H1 (cell line): Measurements from ENCODE around the gene JMJD1C. TPM values are rescaled to one million over a fixed set of nuclear protein-coding genes. Genes with fewer than 3 reads are reported as not detected.

Experiments used
- CTCF ChIA-PET: fragments of 300-600 bp; sonication (Branson Sonifier 250); formaldehyde crosslinking; loops from one replicate; lab custom pipeline; 2021; ENCODE audit not compliant: partially characterized antibody; lab: Charles Lee
- POLR2A ChIA-PET: fragments of 300-600 bp; sonication (Branson Sonifier 250); formaldehyde crosslinking; loops from one replicate; lab custom pipeline; 2021; ENCODE audit warnings: inconsistent platforms; ENCODE audit not compliant: partially characterized antibody; lab: Charles Lee
- DNase-seq, 2 experiments: peaks; one replicate each; pipeline versions ENCODE4 v3.0.0 to v3.0.0-alpha.2; 2010 to 2022; ENCODE audit warnings: low spot score in 2 of 2, low read depth in 1 of 2, mixed read lengths in 1 of 2
- FAIRE-seq: peaks from 2 replicates; lab custom pipeline; 2011; peaks lifted over from hg19 to GRCh38; lab: Jason Lieb, UNC
- H2AFZ ChIP-seq: 2 replicates; pipeline ENCODE4 v1.8.1; 2012; ENCODE audit warnings: low read length, inconsistent platforms
- H2AK5ac ChIP-seq: 2 replicates; pipeline ENCODE4 v1.6.1; 2013; ENCODE audit warnings: low read depth, low read length
- H2BK120ac ChIP-seq: replicated peaks from 2 replicates; pipeline ENCODE3; 2013; ENCODE audit warnings: low read depth, low read length, inconsistent platforms
- H2BK12ac ChIP-seq: 2 replicates; pipeline ENCODE4 v1.6.1; 2013; ENCODE audit warnings: low read depth, low read length
- H2BK15ac ChIP-seq: 2 replicates; pipeline ENCODE4 v1.6.1; 2013; ENCODE audit warnings: low read length
- H2BK20ac ChIP-seq: 2 replicates; pipeline ENCODE4 v1.6.1; 2013; ENCODE audit warnings: low read length
- H2BK5ac ChIP-seq: 2 replicates; pipeline ENCODE4 v1.6.1; 2013; ENCODE audit warnings: low read depth, low read length
- H3K14ac ChIP-seq: 2 replicates; pipeline ENCODE4 v1.6.1; 2013; ENCODE audit warnings: inconsistent platforms; ENCODE audit not compliant: insufficient read length
- H3K18ac ChIP-seq: 2 replicates; pipeline ENCODE4 v1.6.1; 2013; ENCODE audit warnings: low read length; ENCODE audit errors: extremely low read depth
- H3K23ac ChIP-seq: 2 replicates; pipeline ENCODE4 v1.6.1; 2013; ENCODE audit warnings: inconsistent platforms; ENCODE audit not compliant: insufficient read length
- H3K23me2 ChIP-seq: 2 replicates; pipeline ENCODE4 v1.6.1; 2013; ENCODE audit warnings: low read depth, low read length
- H3K27ac ChIP-seq: 2 replicates; pipeline ENCODE4 v1.6.1; 2011; ENCODE audit warnings: low read depth, low read length, inconsistent platforms
- H3K27me3 ChIP-seq, 4 experiments: replicated peaks in 1 of 4; 1 replicate in 1 of 4; 2 replicates in 3 of 4; pipeline versions ENCODE4 v1.6.1 to v1.8.1; 2011 to 2013; ENCODE audit warnings: low read length in 3 of 4, mild to moderate bottlenecking in 3 of 4, inconsistent platforms in 2 of 4, mixed read lengths in 2 of 4, moderate library complexity in 1 of 4; ENCODE audit not compliant: control insufficient read depth in 3 of 4, insufficient read depth in 3 of 4; ENCODE audit errors: extremely low read depth in 1 of 4
- H3K36me3 ChIP-seq, 4 experiments: 2 replicates each; pipeline versions ENCODE4 v1.6.1 to v1.8.1; 2011 to 2013; ENCODE audit warnings: mild to moderate bottlenecking in 4 of 4, low read length in 3 of 4, moderate library complexity in 2 of 4, control low read depth in 1 of 4, inconsistent platforms in 1 of 4; ENCODE audit not compliant: insufficient read depth in 4 of 4, control insufficient read depth in 2 of 4
- H3K4ac ChIP-seq: replicated peaks from 2 replicates; pipeline ENCODE3; 2013; ENCODE audit warnings: low read length, low read depth, mixed read lengths, inconsistent platforms; ENCODE audit not compliant: insufficient read length
- H3K4me1 ChIP-seq, 4 experiments: replicated peaks in 1 of 4; 1 replicate in 1 of 4; 2 replicates in 3 of 4; pipeline versions ENCODE4 v1.6.1 to v1.8.1; 2011 to 2013; ENCODE audit warnings: low read length in 3 of 4, inconsistent platforms in 2 of 4, mixed read lengths in 1 of 4; ENCODE audit not compliant: insufficient read depth in 4 of 4, control insufficient read depth in 3 of 4
- H3K4me2 ChIP-seq, 2 experiments: 2 replicates each; pipeline versions ENCODE4 v1.6.1 to v1.8.1; 2011 to 2013; ENCODE audit warnings: low read depth in 2 of 2, low read length in 2 of 2, control low read depth in 1 of 2, inconsistent platforms in 1 of 2, mild to moderate bottlenecking in 1 of 2; ENCODE audit not compliant: insufficient read depth in 1 of 2
- H3K4me3 ChIP-seq, 4 experiments: fragments of 200-600, 300-600 bp in 1 of 4; sonication (generic), shearing (Covaris generic), sonication (Bioruptor Twin) in 1 of 4; 2 replicates each; pipeline versions ENCODE4 v1.5.1 to v1.8.1; 2011 to 2016; ENCODE audit warnings: low read length in 4 of 4, low read depth in 3 of 4, control low read depth in 2 of 4, inconsistent platforms in 2 of 4, mild to moderate bottlenecking in 2 of 4, mixed read lengths in 1 of 4, moderate library complexity in 1 of 4; ENCODE audit not compliant: insufficient read depth in 2 of 4; ENCODE audit errors: extremely low read depth in 1 of 4
- H3K56ac ChIP-seq: replicated peaks from 2 replicates; pipeline ENCODE3; 2013; ENCODE audit warnings: low read depth, mild to moderate bottlenecking, mixed read lengths, low read length, inconsistent platforms; ENCODE audit not compliant: insufficient read length
- H3K79me1 ChIP-seq: 2 replicates; pipeline ENCODE4 v1.6.1; 2013; ENCODE audit warnings: low read depth, low read length, control low read depth
- H3K79me2 ChIP-seq, 2 experiments: 2 replicates each; pipeline versions ENCODE4 v1.6.1 to v1.8.1; 2012 to 2013; ENCODE audit warnings: low read length in 2 of 2, mild to moderate bottlenecking in 2 of 2, inconsistent platforms in 1 of 2; ENCODE audit not compliant: insufficient read depth in 2 of 2, control insufficient read depth in 1 of 2
- H3K9ac ChIP-seq, 4 experiments: replicated peaks in 1 of 4; 1 replicate in 1 of 4; 2 replicates in 3 of 4; pipeline versions ENCODE4 v1.6.1 to v1.8.1; 2011 to 2013; ENCODE audit warnings: low read depth in 3 of 4, low read length in 3 of 4, control low read depth in 2 of 4, mild to moderate bottlenecking in 2 of 4, moderate library complexity in 2 of 4, inconsistent platforms in 1 of 4; ENCODE audit errors: extremely low read depth in 1 of 4
- H3K9me3 ChIP-seq, 2 experiments: 2 replicates each; pipeline versions ENCODE4 v1.6.1 to v1.8.1; 2012 to 2013; ENCODE audit warnings: mild to moderate bottlenecking in 2 of 2, moderate library complexity in 2 of 2, control low read depth in 1 of 2, inconsistent platforms in 1 of 2, low read depth in 1 of 2, low read length in 1 of 2, mixed read lengths in 1 of 2; ENCODE audit not compliant: insufficient read depth in 2 of 2
- H4K20me1 ChIP-seq, 2 experiments: replicated peaks in 1 of 2; 2 replicates each; pipeline versions ENCODE3 to v1.8.1; 2011 to 2013; ENCODE audit warnings: inconsistent platforms in 2 of 2, low read length in 2 of 2, mild to moderate bottlenecking in 1 of 2; ENCODE audit not compliant: insufficient read depth in 2 of 2, control insufficient read depth in 1 of 2
- H4K5ac ChIP-seq: 2 replicates; pipeline ENCODE4 v1.6.1; 2013; ENCODE audit warnings: low read length, low read depth, mixed read lengths, inconsistent platforms; ENCODE audit not compliant: insufficient read length
- H4K8ac ChIP-seq: 2 replicates; pipeline ENCODE4 v1.8.0; 2013; ENCODE audit warnings: mild to moderate bottlenecking, moderate library complexity, low read length, inconsistent platforms; ENCODE audit not compliant: insufficient read depth; ENCODE audit errors: extremely low read depth
- H4K91ac ChIP-seq: replicated peaks from 2 replicates; pipeline ENCODE3; 2013; ENCODE audit warnings: low read length, mixed read lengths, inconsistent platforms; ENCODE audit not compliant: insufficient read length
- CHD1 ChIP-seq: IDR thresholded peaks from 2 replicates; pipeline ENCODE4 v1.6.1; 2012; ENCODE audit warnings: low read depth, low read length, improper control_type of control experiment
- NANOG ChIP-seq: IDR thresholded peaks from 2 replicates; pipeline ENCODE4 v1.6.1; 2011; ENCODE audit warnings: low read length, low read depth, mild to moderate bottlenecking, inconsistent platforms; ENCODE audit not compliant: insufficient read depth, poor library complexity, severe bottlenecking
- POLR2AphosphoS5 ChIP-seq: IDR thresholded peaks from 2 replicates; pipeline ENCODE4 v1.6.1; 2011; ENCODE audit warnings: low read depth, low read length
- RXRA ChIP-seq: IDR thresholded peaks from 2 replicates; pipeline ENCODE4 v1.6.1; 2011; ENCODE audit warnings: low read depth, mild to moderate bottlenecking, low read length, moderate library complexity; ENCODE audit not compliant: insufficient read depth
- TAF1 ChIP-seq: IDR thresholded peaks from 2 replicates; pipeline ENCODE4 v1.6.1; 2011; ENCODE audit warnings: mild to moderate bottlenecking, low read depth, low read length
- WGBS, 2 experiments: shearing (Covaris generic) in 1 of 2; methylation state at CpG; one replicate each; pipeline versions ENCODE4 v1.1.6 to v1.1.7; 2013 to 2015; ENCODE audit warnings: low lambda C conversion rate in 2 of 2, mixed read lengths in 2 of 2, inconsistent platforms in 1 of 2, low coverage in 1 of 2, missing lambda C conversion rate in 1 of 2; ENCODE audit not compliant: insufficient replicate concordance in 2 of 2, insufficient coverage in 1 of 2, insufficient read length in 1 of 2; ENCODE audit errors: extremely low coverage in 1 of 2, missing lambda C conversion rate in 1 of 2; 5-methylcytosine and 5-hydroxymethylcytosine counted together
- polyA plus RNA-seq, 7 experiments: library from polyadenylated mRNA; depleted of rRNA in 3 of 7; stranded (reverse) in 5 of 7; unstranded in 2 of 7; fragments of >200 nt in 5 of 7; fragments of 200-250 nt in 2 of 7; gene quantifications; 1 replicate in 5 of 7; 2 replicates in 1 of 7; 4 replicates in 1 of 7; pipeline versions ENCODE4 v1.2.1 to v1.2.3, GENCODE V29; 2011 to 2013; ENCODE audit warnings: missing spikeins in 2 of 7, mixed read lengths in 2 of 7
- total RNA-seq: library from RNA; stranded (reverse); fragmentation: NEBNext Ultra II Directional; extraction: Animal tissue kit (Norgen Biotek cat#: 25700); gene quantifications from 2 replicates; pipeline ENCODE4 v1.2.1, GENCODE V29; 2021
- TF ChIP-seq, protein P1 (sequence below): IDR thresholded peaks from 2 replicates; pipeline ENCODE4 v1.6.1; 2011; ENCODE audit warnings: low read length, improper control_type of control experiment
- TF ChIP-seq, protein P2 (sequence below): IDR thresholded peaks from 2 replicates; pipeline ENCODE4 v1.6.1; 2012; ENCODE audit warnings: low read length, inconsistent platforms

The JMJD1C gene
- total and polyA plus RNA-seq, 2 of the 8 experiments (the other 6 are each of a cell fraction or from before 2014, with no cell fraction given) = 54.5 to 210 TPM

DNA sequence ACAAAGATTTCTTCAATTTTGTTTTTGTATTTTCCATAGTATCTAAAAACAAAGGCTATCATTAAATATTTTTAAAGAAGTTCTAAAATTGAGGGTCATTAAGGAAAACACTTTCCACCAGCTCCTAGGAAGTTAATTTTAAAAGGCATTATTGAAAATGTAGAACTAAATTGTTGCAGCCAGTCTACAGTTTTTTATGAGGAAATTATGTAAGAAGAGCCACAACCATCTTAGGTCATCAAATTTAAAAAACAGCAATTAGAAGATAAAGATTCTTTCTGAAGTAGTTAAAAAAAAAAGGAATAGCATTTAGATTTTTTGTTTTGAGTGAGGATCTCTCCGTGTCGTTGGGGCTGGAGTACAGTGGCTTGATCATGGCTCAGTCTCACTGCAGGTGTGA lies 171.0 kb downstream of the JMJD1C start:
- H3K4me3 ChIP-seq = no peak overlapping the region
- no peak overlapping the region for H2BK20ac ChIP-seq
- no peaks in the 10 kb centered on the region for H3K9me3 ChIP-seq
- peaks cover 0 to 5% of the 10 kb centered on the region in 2 experiments for H4K20me1 ChIP-seq
- H2BK15ac ChIP-seq = no peak overlapping the region
- H3K9ac ChIP-seq = no peak overlapping the region
- no peak overlapping the region for H3K14ac ChIP-seq
- 96% methylated on average over 2 of the region's 2 CpGs; no CpG with 5 or more reads in 1 of the 2 experiments for WGBS, 2 experiments
- H3K27me3 ChIP-seq = no peaks in the 10 kb centered on the region
- no peaks in the 10 kb centered on the region for H3K23me2 ChIP-seq
- no peak overlapping the region for H4K8ac ChIP-seq
- H2BK5ac ChIP-seq = no peak overlapping the region
- CTCF ChIA-PET = no interaction called here
- H3K79me1 ChIP-seq = peaks cover 8% of the 10 kb centered on the region
- no peak overlapping the region for H2AFZ ChIP-seq
- H3K4me2 ChIP-seq = no peak overlapping the region
- no peaks in the 10 kb centered on the region for H3K36me3 ChIP-seq
- H3K18ac ChIP-seq = no peak overlapping the region
- peak overlapping the region; percentile 72 for H2BK120ac ChIP-seq
- no peak overlapping the region for H2BK12ac ChIP-seq
- H2AK5ac ChIP-seq = no peak overlapping the region
- H4K91ac ChIP-seq = no peak overlapping the region
- DNase-seq = no peak
- H3K79me2 ChIP-seq = peaks cover 0 to 46% of the 10 kb centered on the region in 2 experiments; a peak in 2 of 4 replicates
- no peak for FAIRE-seq
- H3K56ac ChIP-seq = no peak overlapping the region
- TF ChIP-seq, protein P1, sequence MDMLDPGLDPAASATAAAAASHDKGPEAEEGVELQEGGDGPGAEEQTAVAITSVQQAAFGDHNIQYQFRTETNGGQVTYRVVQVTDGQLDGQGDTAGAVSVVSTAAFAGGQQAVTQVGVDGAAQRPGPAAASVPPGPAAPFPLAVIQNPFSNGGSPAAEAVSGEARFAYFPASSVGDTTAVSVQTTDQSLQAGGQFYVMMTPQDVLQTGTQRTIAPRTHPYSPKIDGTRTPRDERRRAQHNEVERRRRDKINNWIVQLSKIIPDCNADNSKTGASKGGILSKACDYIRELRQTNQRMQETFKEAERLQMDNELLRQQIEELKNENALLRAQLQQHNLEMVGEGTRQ = no peak
- TF ChIP-seq NANOG (no peak), TAF1 (no peak), CHD1 (no peak), POLR2AphosphoS5 (no peak), RXRA (no peak)
- TF ChIP-seq, protein P2, sequence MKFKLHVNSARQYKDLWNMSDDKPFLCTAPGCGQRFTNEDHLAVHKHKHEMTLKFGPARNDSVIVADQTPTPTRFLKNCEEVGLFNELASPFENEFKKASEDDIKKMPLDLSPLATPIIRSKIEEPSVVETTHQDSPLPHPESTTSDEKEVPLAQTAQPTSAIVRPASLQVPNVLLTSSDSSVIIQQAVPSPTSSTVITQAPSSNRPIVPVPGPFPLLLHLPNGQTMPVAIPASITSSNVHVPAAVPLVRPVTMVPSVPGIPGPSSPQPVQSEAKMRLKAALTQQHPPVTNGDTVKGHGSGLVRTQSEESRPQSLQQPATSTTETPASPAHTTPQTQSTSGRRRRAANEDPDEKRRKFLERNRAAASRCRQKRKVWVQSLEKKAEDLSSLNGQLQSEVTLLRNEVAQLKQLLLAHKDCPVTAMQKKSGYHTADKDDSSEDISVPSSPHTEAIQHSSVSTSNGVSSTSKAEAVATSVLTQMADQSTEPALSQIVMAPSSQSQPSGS = no peak
- no peak overlapping the region for H4K5ac ChIP-seq
- H3K4me1 ChIP-seq = peaks cover 0 to 4% (median 0%) of the 10 kb centered on the region in 4 experiments; a peak in 1 of 7 replicates
- POLR2A ChIA-PET = no interaction called here
- no peak overlapping the region for H3K23ac ChIP-seq
- H3K4ac ChIP-seq = no peak overlapping the region
- no peak overlapping the region for H3K27ac ChIP-seq
